ENCODE data around the gene PA2G4.
"Not testable (repeated sequence)": the region's sequence is repeated elsewhere in the genome, so short reads cannot be mapped to it uniquely, and the experiment has no call there.

PA2G4 gene

DNA sequence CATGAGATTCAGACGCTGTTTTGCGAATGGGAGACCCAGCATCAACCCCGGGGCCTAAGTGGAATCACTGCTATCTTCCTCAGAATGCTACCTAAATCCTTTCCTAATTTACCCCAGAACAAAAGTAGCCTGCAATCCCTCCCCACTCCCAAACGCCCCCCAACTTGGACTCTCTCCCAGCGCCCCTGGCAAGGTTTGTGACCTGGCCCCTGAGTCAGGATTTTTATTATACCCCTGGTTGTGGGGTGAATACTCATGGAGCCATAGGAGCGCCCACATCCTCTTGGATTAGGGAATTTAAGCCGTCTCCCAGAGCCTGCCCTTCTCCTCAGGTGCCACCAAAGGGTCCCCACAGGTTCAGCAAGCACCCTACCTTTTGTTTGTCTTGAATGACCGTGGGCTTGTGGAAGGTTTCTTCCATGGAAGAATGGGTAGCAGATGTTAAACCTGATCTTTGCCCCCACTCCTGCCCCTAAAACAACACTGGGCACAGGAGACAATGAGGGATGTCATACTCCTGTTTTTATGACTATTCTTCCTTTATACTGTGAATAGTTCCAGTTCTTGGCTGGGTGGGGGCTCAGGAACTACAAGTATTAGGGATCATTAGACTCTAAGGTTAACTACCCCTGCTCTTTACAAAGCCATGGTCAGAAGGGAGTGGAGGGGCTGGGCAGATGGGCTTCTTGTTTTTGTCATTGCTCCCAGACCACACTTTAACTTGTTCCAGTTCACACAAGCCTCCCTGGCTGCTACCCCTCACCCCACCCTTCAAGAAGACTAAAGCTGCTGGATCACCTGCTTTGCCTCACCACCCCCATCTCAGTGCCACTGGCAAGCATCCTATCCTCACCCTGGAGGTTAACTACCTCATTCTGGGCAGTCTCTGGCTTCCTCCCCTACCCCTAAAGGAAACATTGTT lies 48.7 kb downstream of the PA2G4 start:
- intact Hi-C loops (cut with DNase I; ENCODE audit: low total_unique reads): no loop called here
- Histone ChIP-seq H3K4me3 (peak overlapping the region; percentile 58 to 59), H3K9me3 (no peaks in the 10 kb centered on the region), H3K27ac (peak overlapping the region; percentile 80 to 88), H3K36me3 (peaks cover 0 to 7% (median 0%) of the 10 kb centered on the region in 3 donors), H3K27me3 (no peaks in the 10 kb centered on the region), H3K4me1 (peaks cover 0 to 23% (median 17%) of the 10 kb centered on the region in 4 donors)
- DNase-seq: no peak
- TF ChIP-seq, protein P1, sequence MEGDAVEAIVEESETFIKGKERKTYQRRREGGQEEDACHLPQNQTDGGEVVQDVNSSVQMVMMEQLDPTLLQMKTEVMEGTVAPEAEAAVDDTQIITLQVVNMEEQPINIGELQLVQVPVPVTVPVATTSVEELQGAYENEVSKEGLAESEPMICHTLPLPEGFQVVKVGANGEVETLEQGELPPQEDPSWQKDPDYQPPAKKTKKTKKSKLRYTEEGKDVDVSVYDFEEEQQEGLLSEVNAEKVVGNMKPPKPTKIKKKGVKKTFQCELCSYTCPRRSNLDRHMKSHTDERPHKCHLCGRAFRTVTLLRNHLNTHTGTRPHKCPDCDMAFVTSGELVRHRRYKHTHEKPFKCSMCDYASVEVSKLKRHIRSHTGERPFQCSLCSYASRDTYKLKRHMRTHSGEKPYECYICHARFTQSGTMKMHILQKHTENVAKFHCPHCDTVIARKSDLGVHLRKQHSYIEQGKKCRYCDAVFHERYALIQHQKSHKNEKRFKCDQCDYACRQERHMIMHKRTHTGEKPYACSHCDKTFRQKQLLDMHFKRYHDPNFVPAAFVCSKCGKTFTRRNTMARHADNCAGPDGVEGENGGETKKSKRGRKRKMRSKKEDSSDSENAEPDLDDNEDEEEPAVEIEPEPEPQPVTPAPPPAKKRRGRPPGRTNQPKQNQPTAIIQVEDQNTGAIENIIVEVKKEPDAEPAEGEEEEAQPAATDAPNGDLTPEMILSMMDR (IDR thresholded peaks at IDR 0.05): no peak

GRCh38 chr12:56153678-56154065 lies 49.3 kb downstream of the PA2G4 start:
- H3K4me3 ChIP-seq: no peak overlapping the region
- H3K4me1 ChIP-seq: peaks cover 0 to 23% (median 17%) of the 10 kb centered on the region in 4 donors
- intact Hi-C loops (cut with DNase I; ENCODE audit: low total_unique reads): no loop called here

DNA sequence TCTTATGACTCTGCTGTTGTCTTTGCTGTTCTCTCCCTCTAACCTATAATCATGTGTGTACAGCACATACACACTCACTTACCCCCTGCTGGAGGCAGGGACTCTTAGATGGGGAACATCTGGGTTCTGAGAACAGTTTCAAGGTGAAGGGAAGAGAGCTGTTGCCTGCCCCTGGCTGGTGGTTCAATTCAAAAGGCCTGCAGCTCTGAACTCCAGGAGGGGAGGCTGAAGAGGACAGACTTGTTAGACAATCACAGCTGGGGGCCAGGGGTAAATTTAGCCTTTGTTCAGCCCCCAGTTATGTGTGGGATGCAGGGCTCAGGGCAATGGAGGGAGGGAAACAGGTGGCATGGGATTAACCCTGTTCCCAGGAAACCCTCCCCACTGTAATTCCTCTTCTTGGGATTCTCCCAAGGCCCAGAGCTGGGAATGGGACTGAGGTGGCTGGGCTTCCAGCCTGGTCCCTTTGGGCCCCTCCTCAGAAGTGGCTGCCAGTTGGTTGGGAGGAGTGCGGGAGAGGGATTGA lies 50.0 kb downstream of the PA2G4 start:
- DNase-seq: no peak
- H3K4me1 ChIP-seq: peaks cover 0 to 23% (median 17%) of the 10 kb centered on the region in 4 donors
- TF ChIP-seq, protein P1 (IDR thresholded peaks at IDR 0.05): no peak
- H3K27ac ChIP-seq: no peak overlapping the region
- no peaks in the 10 kb centered on the region for H3K27me3 ChIP-seq
- no peak overlapping the region for H3K4me3 ChIP-seq
- peaks cover under 1 to 10% (median 1%) of the 10 kb centered on the region in 3 donors for H3K36me3 ChIP-seq
- intact Hi-C loops (cut with DNase I; ENCODE audit: low total_unique reads): no loop called here
- H3K9me3 ChIP-seq: no peaks in the 10 kb centered on the region

More at GRCh38 chr12:56153678-56154065, 49.3 kb downstream of the PA2G4 start:
- Histone ChIP-seq H3K9me3 (no peaks in the 10 kb centered on the region), H3K27me3 (no peaks in the 10 kb centered on the region), H3K27ac (no peak overlapping the region), H3K36me3 (peaks cover 0 to 7% (median 0%) of the 10 kb centered on the region in 3 donors)
- no peak for DNase-seq
- TF ChIP-seq, protein P1 (IDR thresholded peaks at IDR 0.05): no peak

GRCh38 chr12:56154818-56155217 lies 50.5 kb downstream of the PA2G4 start:
- intact Hi-C loops (cut with DNase I; ENCODE audit: low total_unique reads): no loop called here
- DNase-seq: no peak
- Histone ChIP-seq H3K36me3 (peaks cover 6 to 15% (median 6%) of the 10 kb centered on the region in 3 donors), H3K4me1 (peaks cover 0 to 25% (median 18%) of the 10 kb centered on the region in 4 donors), H3K9me3 (no peaks in the 10 kb centered on the region), H3K4me3 (no peak overlapping the region), H3K27me3 (no peaks in the 10 kb centered on the region), H3K27ac (no peak overlapping the region)
- TF ChIP-seq, protein P1 (IDR thresholded peaks at IDR 0.05): no peak

- Histone ChIP-seq H3K4me1 (peaks cover 0 to 30% (median 22%) of the 10 kb centered on the region in 4 donors), H3K9me3 (no peaks in the 10 kb centered on the region), H3K27me3 (no peaks in the 10 kb centered on the region), H3K36me3 (peaks cover 11 to 21% (median 12%) of the 10 kb centered on the region in 3 donors), H3K27ac (no peak overlapping the region), H3K4me3 (no peak overlapping the region)
- intact Hi-C loops (cut with DNase I; ENCODE audit: low total_unique reads): no loop called here
- TF ChIP-seq, protein P1 (IDR thresholded peaks at IDR 0.05): no peak
- no peak for DNase-seq
Observed at GRCh38 chr12:56155256-56155845, 51.0 kb downstream of the PA2G4 start.

DNA sequence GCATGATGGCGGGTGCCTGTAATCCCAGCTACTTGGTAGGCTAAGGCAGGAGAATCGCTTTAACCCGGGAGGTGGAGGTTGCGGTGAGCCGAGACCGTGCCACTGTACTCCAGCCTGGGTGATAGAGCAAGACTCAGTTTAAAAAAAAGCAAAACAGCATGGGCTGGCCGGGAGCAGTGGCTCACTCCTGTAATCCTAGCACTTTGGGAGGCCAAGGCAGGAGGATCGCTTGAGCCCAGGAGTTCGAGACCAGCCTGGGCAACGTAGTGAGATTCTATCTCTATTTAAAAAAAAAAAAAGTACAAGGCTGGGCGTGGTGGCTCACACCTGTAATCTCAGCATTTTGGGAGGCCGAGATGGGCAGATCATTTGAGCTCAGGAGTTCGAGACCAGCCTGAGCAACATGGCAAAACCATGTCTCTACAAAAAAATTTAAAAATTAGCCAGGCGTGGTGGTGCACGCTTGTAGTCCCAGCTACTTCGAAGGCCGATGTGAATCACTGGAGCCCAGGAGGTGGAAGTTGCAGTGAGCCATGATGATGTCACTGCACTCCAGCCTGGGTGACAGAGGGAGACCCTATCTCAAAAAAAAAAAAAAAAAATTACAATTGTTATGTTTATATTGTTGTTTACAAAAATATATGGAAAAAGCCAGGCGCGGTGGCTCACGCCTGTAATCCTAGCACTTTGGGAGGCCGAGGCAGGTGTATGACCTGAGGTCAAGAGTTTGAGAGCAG lies 52.3 kb downstream of the PA2G4 start:
- Histone ChIP-seq H3K4me3 (peak overlapping the region; percentile 77 to 93), H3K36me3 (peaks cover 24 to 34% (median 24%) of the 10 kb centered on the region in 3 donors), H3K4me1 (peaks cover 0 to 39% (median 29%) of the 10 kb centered on the region in 4 donors), H3K27ac (peak overlapping the region; percentile 95 to 99)
- intact Hi-C loops (cut with DNase I; ENCODE audit: low total_unique reads); DNase-seq; H3K27me3 ChIP-seq; H3K9me3 ChIP-seq: not testable (repeated sequence)

Data from tibial artery (tissue), 4 donors.